OCI-LY3 (cell line): Measurements from ENCODE around the gene MRPS18A.

Experiments used
- CTCF ChIP-seq: fragments of 200-600, 300-600 bp; sonication (generic); IDR thresholded peaks from 2 replicates; pipeline ENCODE4 v1.5.1; 2014; ENCODE audit warnings: antibody characterized with exemption, low read length, low read depth
- EZH2phosphoT487 ChIP-seq: fragments of 200-600 bp; shearing (Covaris generic); IDR thresholded peaks from 2 replicates; pipeline ENCODE4 v1.6.1; 2018; ENCODE audit warnings: antibody characterized with exemption, mixed run types, low read depth

- TF ChIP-seq CTCF (no peak), EZH2phosphoT487 (no peak)
Observed at GRCh38 chr6:43699564-43700186, 12.1 kb upstream of the MRPS18A start.
